Neural crest cell (in vitro differentiated cells): ENCODE measurements around the gene NUDT3. TPM values are rescaled to one million over a fixed set of nuclear protein-coding genes. Genes with fewer than 3 reads are reported as not detected.

Experiments
- DNase-seq: peaks from one replicate; pipeline ENCODE4 v3.0.0; 2021; ENCODE audit warnings: low read depth, mixed read lengths, low spot score
- H3K27ac Mint-ChIP-seq: one replicate; pipeline ENCODE4 v1.8.0; 2021; ENCODE audit warnings: mild to moderate bottlenecking, mixed read lengths; ENCODE audit not compliant: unreplicated experiment
- H3K27me3 Mint-ChIP-seq: 2 replicates; pipeline ENCODE4 v1.8.0; 2021; ENCODE audit warnings: low read depth, mild to moderate bottlenecking, mixed read lengths
- H3K36me3 Mint-ChIP-seq: 2 replicates; pipeline ENCODE4 v1.8.0; 2021; ENCODE audit warnings: low read depth, mild to moderate bottlenecking, mixed read lengths
- H3K4me1 Mint-ChIP-seq: 2 replicates; pipeline ENCODE4 v1.8.0; 2021; ENCODE audit warnings: mixed read lengths
- H3K4me3 Mint-ChIP-seq: one replicate; pipeline ENCODE4 v1.8.0; 2021; ENCODE audit warnings: mild to moderate bottlenecking, mixed read lengths
- H3K9me3 Mint-ChIP-seq: 2 replicates; pipeline ENCODE4 v1.8.0; 2021; ENCODE audit warnings: mixed read lengths
- CTCF ChIP-seq: fragments of 200-600 bp; sonication (generic); conservative IDR thresholded peaks from 2 replicates; pipeline ENCODE4 v1.5.0; 2021; ENCODE audit warnings: antibody characterized with exemption, mild to moderate bottlenecking
- total RNA-seq: library from RNA; stranded (reverse); gene quantifications from 2 replicates; pipeline ENCODE4 v1.2.1, GENCODE V29; 2021

NUDT3 gene
- total RNA-seq, 1 donor from 2014 or later, result 47.5 TPM

GRCh38 chr6:34342247-34342646, 50.2 kb downstream of the NUDT3 start:
- Mint-ChIP-seq H3K4me1 (peaks cover 51% of the 10 kb centered on the region), H3K9me3 (no peaks in the 10 kb centered on the region), H3K36me3 (peaks cover 9% of the 10 kb centered on the region), H3K27me3 (no peaks in the 10 kb centered on the region), H3K4me3 (no peak overlapping the region), H3K27ac (no peak overlapping the region)
- DNase-seq, result no peak
- no peak for TF ChIP-seq CTCF

GRCh38 chr6:34341481-34341971, 50.9 kb downstream of the NUDT3 start:
- TF ChIP-seq CTCF, result no peak
- Mint-ChIP-seq H3K27me3 (no peaks in the 10 kb centered on the region), H3K4me3 (no peak overlapping the region), H3K9me3 (no peaks in the 10 kb centered on the region), H3K4me1 (peaks cover 47% of the 10 kb centered on the region), H3K27ac (no peak overlapping the region), H3K36me3 (peaks cover 9% of the 10 kb centered on the region)
- DNase-seq, result no peak

GRCh38 chr6:34340906-34341480, 51.5 kb downstream of the NUDT3 start:
- no peak for DNase-seq
- Mint-ChIP-seq H3K4me3 (no peak overlapping the region), H3K36me3 (peaks cover 12% of the 10 kb centered on the region), H3K27me3 (no peaks in the 10 kb centered on the region), H3K9me3 (no peaks in the 10 kb centered on the region), H3K4me1 (peaks cover 46% of the 10 kb centered on the region), H3K27ac (no peak overlapping the region)
- TF ChIP-seq CTCF, result no peak

GRCh38 chr6:34340394-34340793, 52.1 kb downstream of the NUDT3 start:
- peaks cover 45% of the 10 kb centered on the region for H3K4me1 Mint-ChIP-seq
- no peak overlapping the region for H3K4me3 Mint-ChIP-seq
- H3K36me3 Mint-ChIP-seq, result peaks cover 12% of the 10 kb centered on the region
- no peak for TF ChIP-seq CTCF
- no peaks in the 10 kb centered on the region for H3K27me3 Mint-ChIP-seq
- no peak for DNase-seq
- no peak overlapping the region for H3K27ac Mint-ChIP-seq
- no peaks in the 10 kb centered on the region for H3K9me3 Mint-ChIP-seq

- no peak for DNase-seq
- H3K4me3 Mint-ChIP-seq, result no peak overlapping the region
- TF ChIP-seq CTCF, result no peak
- H3K9me3 Mint-ChIP-seq, result no peaks in the 10 kb centered on the region
- H3K4me1 Mint-ChIP-seq, result peaks cover 47% of the 10 kb centered on the region
- H3K27ac Mint-ChIP-seq, result no peak overlapping the region
- no peaks in the 10 kb centered on the region for H3K27me3 Mint-ChIP-seq
- peaks cover 12% of the 10 kb centered on the region for H3K36me3 Mint-ChIP-seq
Measured at GRCh38 chr6:34339971-34340370, 52.5 kb downstream of the NUDT3 start.
